Sigmoid colon (tissue), 7 donors: ENCODE measurements around the gene UBXN1. TPM values are rescaled to one million over a fixed set of nuclear protein-coding genes. Genes with fewer than 3 reads are reported as not detected.

ENCODE experiments used
- DNase-seq: peaks from one replicate; pipeline ENCODE4 v3.0.0-alpha.2; 2019
- H3K27ac ChIP-seq, 4 donors: fragments of 200-600 bp; sonication (generic); one replicate each; pipeline ENCODE4 v1.5.1; 2016 to 2019; ENCODE audit warnings: mild to moderate bottlenecking in 1 of 4
- H3K27me3 ChIP-seq, 3 donors: fragments of 200-600 bp; sonication (generic); one replicate each; pipeline ENCODE4 v1.5.1; 2019; ENCODE audit warnings: mild to moderate bottlenecking in 1 of 3
- H3K36me3 ChIP-seq, 4 donors: fragments of 200-600 bp; sonication (generic); one replicate each; pipeline ENCODE4 v1.5.1; 2016 to 2019
- H3K4me1 ChIP-seq, 4 donors: fragments of 200-600 bp; sonication (generic); one replicate each; pipeline ENCODE4 v1.5.1; 2017 to 2019
- H3K4me3 ChIP-seq, 4 donors: fragments of 200-600 bp; sonication (generic); one replicate each; pipeline ENCODE4 v1.5.1; 2017 to 2019; ENCODE audit warnings: mild to moderate bottlenecking in 2 of 4, moderate library complexity in 1 of 4
- H3K9me3 ChIP-seq, 4 donors: fragments of 200-600 bp in 3 of 4; sonication (generic) in 3 of 4; one replicate each; pipeline versions ENCODE4 v1.5.1 to v1.6.1; 2013 to 2019
- EP300 ChIP-seq, 4 donors: sonication (generic); formaldehyde crosslinking; IDR thresholded peaks; one replicate each; pipeline ENCODE4 v1.6.1; 2017; ENCODE audit warnings: antibody characterized with exemption in 4 of 4
- POLR2A ChIP-seq, 2 donors: fragments of 450-650 bp; IDR thresholded peaks; one replicate each; pipeline ENCODE4 v1.6.1; 2016; ENCODE audit warnings: antibody characterized with exemption in 2 of 2, mild to moderate bottlenecking in 2 of 2, moderate library complexity in 2 of 2
- POLR2AphosphoS5 ChIP-seq, 4 donors: sonication (generic); formaldehyde crosslinking; IDR thresholded peaks; one replicate each; pipeline ENCODE4 v1.6.1; 2017; ENCODE audit warnings: antibody characterized with exemption in 4 of 4
- WGBS, 2 donors: extraction: QIAGEN DNeasy Blood & Tissue Kit; methylation state at CpG; one replicate each; pipeline ENCODE4 v1.1.7; 2013; 5-methylcytosine and 5-hydroxymethylcytosine counted together
- intact Hi-C: fragments of 100-400 bp; cut with DNase I; formaldehyde crosslinking; loops from one replicate; pipeline ENCODE4 v1.15.1; 2023
- polyA plus RNA-seq, 3 donors: library from polyadenylated mRNA; stranded (reverse); fragments of 200-250 nt; gene quantifications; one replicate each; pipeline ENCODE4 v1.2.3, GENCODE V29; 2013
- total RNA-seq, 4 donors: library from RNA; depleted of rRNA; stranded (reverse); fragments of >200 nt; gene quantifications; one replicate each; pipeline ENCODE4 v1.1.0, GENCODE V29; 2016
- TF ChIP-seq, protein P1 (sequence below), 4 experiments: fragments of 450-650 bp in 3 of 4; fragments of 200-600 bp in 1 of 4; IDR thresholded peaks; one replicate each; pipeline ENCODE4 v1.5.1; 2016 to 2019; ENCODE audit warnings: antibody characterized with exemption in 4 of 4, mild to moderate bottlenecking in 3 of 4, moderate library complexity in 2 of 4
- donor health status: healthy with polysubstance abuse.
- donor health status: Bipolar disorder and iron deficiency.
- donor health status: healthy.

UBXN1 gene
- total and polyA plus RNA-seq, 7 donors: 132 to 298 (median 177) TPM

DNA sequence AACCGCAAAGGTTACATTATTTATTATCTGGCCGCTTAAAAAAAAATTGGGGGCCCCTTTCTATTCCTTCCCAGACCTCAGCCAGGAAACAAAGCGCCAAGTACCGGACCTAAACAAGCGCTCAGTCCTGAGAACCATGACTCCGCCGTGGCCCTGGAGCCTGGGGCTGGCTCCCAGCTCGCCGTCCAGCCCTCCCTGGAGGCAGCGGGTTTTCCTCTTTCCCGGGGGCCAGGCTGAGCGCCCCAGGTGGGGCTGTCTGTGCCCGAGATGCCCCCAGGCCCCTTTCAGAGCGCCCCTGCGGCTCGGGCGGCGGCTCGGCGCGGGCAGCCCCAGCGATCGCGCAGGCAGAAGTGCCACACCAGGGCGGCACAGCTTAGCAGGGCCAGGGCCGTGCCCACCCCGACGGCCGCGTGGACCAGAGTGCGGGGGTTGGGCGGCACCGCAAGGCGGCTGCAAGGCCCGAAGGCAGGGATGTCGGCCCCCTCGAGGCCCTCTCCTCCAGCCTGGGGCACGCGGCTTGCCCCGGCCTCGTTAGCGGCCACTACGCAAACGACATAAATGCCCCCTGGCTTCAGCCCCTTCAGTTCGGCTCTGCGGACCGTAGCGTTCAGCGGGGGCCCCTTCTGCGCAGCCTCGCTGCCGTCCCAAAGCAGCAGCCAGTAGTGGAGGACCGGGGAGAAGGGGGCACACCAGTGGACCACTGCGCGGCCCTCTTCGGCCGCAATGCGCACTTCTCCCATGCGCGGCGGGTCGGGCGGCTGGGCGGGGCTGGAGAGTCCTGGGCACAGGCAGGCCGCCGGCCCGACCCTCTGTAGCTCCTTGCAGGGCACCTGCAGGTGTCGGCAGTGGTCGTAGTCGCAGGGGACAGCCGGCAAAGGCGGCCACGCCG is 8.9 kb upstream of the UBXN1 start:
- TF ChIP-seq, protein P1, sequence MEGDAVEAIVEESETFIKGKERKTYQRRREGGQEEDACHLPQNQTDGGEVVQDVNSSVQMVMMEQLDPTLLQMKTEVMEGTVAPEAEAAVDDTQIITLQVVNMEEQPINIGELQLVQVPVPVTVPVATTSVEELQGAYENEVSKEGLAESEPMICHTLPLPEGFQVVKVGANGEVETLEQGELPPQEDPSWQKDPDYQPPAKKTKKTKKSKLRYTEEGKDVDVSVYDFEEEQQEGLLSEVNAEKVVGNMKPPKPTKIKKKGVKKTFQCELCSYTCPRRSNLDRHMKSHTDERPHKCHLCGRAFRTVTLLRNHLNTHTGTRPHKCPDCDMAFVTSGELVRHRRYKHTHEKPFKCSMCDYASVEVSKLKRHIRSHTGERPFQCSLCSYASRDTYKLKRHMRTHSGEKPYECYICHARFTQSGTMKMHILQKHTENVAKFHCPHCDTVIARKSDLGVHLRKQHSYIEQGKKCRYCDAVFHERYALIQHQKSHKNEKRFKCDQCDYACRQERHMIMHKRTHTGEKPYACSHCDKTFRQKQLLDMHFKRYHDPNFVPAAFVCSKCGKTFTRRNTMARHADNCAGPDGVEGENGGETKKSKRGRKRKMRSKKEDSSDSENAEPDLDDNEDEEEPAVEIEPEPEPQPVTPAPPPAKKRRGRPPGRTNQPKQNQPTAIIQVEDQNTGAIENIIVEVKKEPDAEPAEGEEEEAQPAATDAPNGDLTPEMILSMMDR (IDR thresholded peaks at IDR 0.05): no peak
- peak in 1 of 4 donors; percentile 14 for TF ChIP-seq POLR2AphosphoS5 (IDR thresholded peaks at IDR 0.05)
- H3K4me3 ChIP-seq: peak overlapping the region; percentile 24 to 48 (median 44)
- 32 to 36% methylated on average over 74 of the region's 74 CpGs for WGBS, 2 donors
- peak; percentile 69 for DNase-seq
- H3K36me3 ChIP-seq: peaks cover 0 to 28% (median 13%) of the 10 kb centered on the region in 4 donors
- peaks cover 0 to 13% (median 13%) of the 10 kb centered on the region in 3 donors for H3K27me3 ChIP-seq
- H3K9me3 ChIP-seq: no peaks in the 10 kb centered on the region
- intact Hi-C loops: no loop called here
- H3K27ac ChIP-seq: peak overlapping the region; percentile 67 to 74 (median 74)
- H3K4me1 ChIP-seq: peaks cover 0 to 34% (median 21%) of the 10 kb centered on the region in 4 donors

DNA sequence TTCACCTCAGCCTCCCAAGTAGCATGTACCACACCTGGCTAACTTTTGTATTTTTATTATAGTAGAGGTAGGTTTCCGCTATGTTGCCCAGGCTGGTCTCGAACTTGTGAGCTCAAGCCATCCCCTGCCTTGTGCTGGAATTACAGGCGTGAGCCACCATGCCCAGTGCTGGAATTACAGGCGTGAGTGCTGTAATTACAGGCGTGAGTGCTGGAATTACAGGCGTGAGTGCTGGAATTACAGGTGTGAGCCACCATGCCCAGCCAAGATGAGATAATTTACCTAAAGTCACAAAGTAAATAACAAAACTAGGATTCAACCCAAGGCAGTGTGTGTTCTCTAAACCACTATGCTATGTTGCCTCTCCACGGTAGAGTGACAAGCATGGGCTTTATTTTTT is 3.6 kb upstream of the UBXN1 start:
- no peaks in the 10 kb centered on the region for H3K9me3 ChIP-seq
- peaks cover 0 to 1% (median under 1%) of the 10 kb centered on the region in 3 donors for H3K27me3 ChIP-seq
- no peak overlapping the region for H3K4me3 ChIP-seq
- DNase-seq: no peak
- peaks cover 0 to 29% (median 22%) of the 10 kb centered on the region in 4 donors for H3K4me1 ChIP-seq
- TF ChIP-seq EP300 (IDR thresholded peaks at IDR 0.05): no peak
- WGBS, 2 donors: 29 to 75% methylated on average over 7 of the region's 7 CpGs
- intact Hi-C loops: no loop called here
- H3K27ac ChIP-seq: no peak overlapping the region
- H3K36me3 ChIP-seq: peaks cover 0 to 5% (median 2%) of the 10 kb centered on the region in 4 donors

DNA sequence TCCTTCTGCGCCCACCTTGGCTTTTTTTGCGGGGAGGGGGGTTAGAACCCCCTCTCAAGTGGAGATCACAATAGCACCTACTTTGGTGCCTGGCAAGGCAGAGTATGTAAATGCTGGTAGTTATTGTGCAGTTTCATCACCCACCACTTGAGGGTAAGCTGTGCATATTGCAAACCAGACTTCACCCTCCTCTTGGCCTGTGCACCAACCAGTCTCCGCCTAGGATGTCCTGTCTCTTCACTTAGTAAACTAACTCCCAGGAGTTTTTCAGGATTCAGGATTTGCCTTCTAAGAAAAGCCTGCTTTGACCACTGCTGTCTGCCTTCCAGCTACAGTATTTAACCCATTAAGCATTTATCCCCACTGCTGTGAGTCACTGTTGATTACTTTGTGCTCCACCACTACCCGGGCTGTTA is 2.0 kb upstream of the UBXN1 start:
- WGBS, 2 donors: 41 to 57% methylated on average over 4 of the region's 4 CpGs
- no peaks in the 10 kb centered on the region for H3K9me3 ChIP-seq
- intact Hi-C loops: no loop called here

DNA sequence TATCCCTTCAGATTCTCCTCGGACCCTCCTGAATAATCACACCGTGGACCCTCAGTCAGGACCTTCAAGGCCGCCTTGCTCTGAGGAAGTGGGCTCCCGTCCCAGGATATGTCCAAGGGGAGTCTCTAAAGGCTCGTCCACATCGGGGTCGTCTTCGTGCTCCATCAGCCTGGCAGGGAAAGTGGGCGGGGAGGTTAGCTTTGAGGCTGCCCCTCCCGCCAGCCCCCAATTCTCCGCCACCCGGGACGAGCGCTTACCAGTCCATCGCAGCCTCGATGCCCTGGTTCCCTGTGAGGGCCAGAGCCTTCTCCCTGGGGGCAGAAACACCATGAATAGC is 472 bp downstream of the UBXN1 start:
- 3 to 4% methylated on average over 16 of the region's 16 CpGs for whole genome bisulfite sequencing, 2 donors
- peaks cover 0 to 38% (median 10%) of the 10 kb centered on the region in 4 donors for H3K36me3 ChIP-seq
- no peaks in the 10 kb centered on the region for H3K27me3 ChIP-seq
- no peak for TF ChIP-seq POLR2AphosphoS5 (IDR thresholded peaks at IDR 0.05)
- TF ChIP-seq, protein P1 (IDR thresholded peaks at IDR 0.05): no peak
- TF ChIP-seq POLR2A (IDR thresholded peaks at IDR 0.05): no peak
- TF ChIP-seq EP300 (IDR thresholded peaks at IDR 0.05): no peak
- peak; percentile 64 for DNase-seq
- H3K9me3 ChIP-seq: no peaks in the 10 kb centered on the region
- H3K27ac ChIP-seq: peak overlapping the region; percentile 86 to 93 (median 92)
- peak overlapping the region; percentile 74 to 99 (median 96) for H3K4me3 ChIP-seq
- intact Hi-C loops: no loop called here
- H3K4me1 ChIP-seq: peaks cover 0 to 33% (median 22%) of the 10 kb centered on the region in 4 donors

More for the DNA sequence above, 2.0 kb upstream of the UBXN1 start:
- Histone ChIP-seq H3K4me3 (no peak overlapping the region), H3K27me3 (no peaks in the 10 kb centered on the region), H3K36me3 (peaks cover 0 to 21% (median 10%) of the 10 kb centered on the region in 4 donors), H3K27ac (peak overlapping the region in 3 of 4 donors; percentile 86 to 93 (median 91)), H3K4me1 (peaks cover 0 to 33% (median 21%) of the 10 kb centered on the region in 4 donors)
- DNase-seq: peak; percentile 73
- TF ChIP-seq EP300 (IDR thresholded peaks at IDR 0.05): no peak
- TF ChIP-seq, protein P1 (IDR thresholded peaks at IDR 0.05): peak in 3 of 4 experiments; percentile 16 to 38 (median 32)

DNA sequence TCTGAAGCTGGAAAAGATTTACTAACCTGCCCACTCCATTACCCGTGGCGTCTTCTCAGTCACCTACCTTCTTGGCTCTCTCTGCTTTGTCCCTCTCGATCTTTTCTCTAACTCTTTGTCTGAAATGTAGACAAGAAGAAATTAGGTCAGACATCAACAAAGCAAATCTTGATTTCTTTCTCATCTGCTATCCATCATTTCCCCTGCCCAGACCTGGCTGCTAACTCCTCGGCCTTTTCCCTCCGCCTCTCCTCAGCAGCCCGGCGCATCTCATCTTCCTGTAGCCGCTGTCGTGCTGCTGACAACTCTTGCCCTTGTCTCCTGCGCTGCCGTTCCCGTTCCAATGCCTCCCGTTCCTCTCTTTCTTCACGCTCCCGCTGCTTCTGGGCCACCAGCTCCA is 1.2 kb downstream of the UBXN1 start:
- no peak for TF ChIP-seq POLR2A (IDR thresholded peaks at IDR 0.05)
- TF ChIP-seq, protein P1 (IDR thresholded peaks at IDR 0.05): no peak
- TF ChIP-seq EP300 (IDR thresholded peaks at IDR 0.05): no peak
- TF ChIP-seq POLR2AphosphoS5 (IDR thresholded peaks at IDR 0.05): no peak
- H3K9me3 ChIP-seq: no peaks in the 10 kb centered on the region
- H3K36me3 ChIP-seq: peaks cover 0 to 38% (median 10%) of the 10 kb centered on the region in 4 donors
- no peaks in the 10 kb centered on the region for H3K27me3 ChIP-seq
- H3K27ac ChIP-seq: peak overlapping the region; percentile 86 to 93 (median 92)
- peaks cover 0 to 40% (median 29%) of the 10 kb centered on the region in 4 donors for H3K4me1 ChIP-seq
- H3K4me3 ChIP-seq: peak overlapping the region in 3 of 4 donors; percentile 74 to 99 (median 97)
- intact Hi-C loops: no loop called here
- WGBS, 2 donors: 84 to 88% methylated on average over 15 of the region's 15 CpGs
- DNase-seq: no peak
